HepG2 (cell line): Measurements from ENCODE around the gene NELFB. TPM values are rescaled to one million over a fixed set of nuclear protein-coding genes. Genes with fewer than 3 reads are reported as not detected.

Experiments used
- CENPT ChIP-seq: sonication (generic); formaldehyde crosslinking; IDR thresholded peaks from 2 replicates; pipeline ENCODE4 v1.8.0; 2022; ENCODE audit warnings: low read depth, mild to moderate bottlenecking, moderate library complexity, missing genetic modification reagents
- ESRRA ChIP-seq: sonication (generic); formaldehyde crosslinking; IDR thresholded peaks from 2 replicates; pipeline ENCODE4 v1.5.1; 2020; ENCODE audit warnings: mild to moderate bottlenecking, low read depth, missing genetic modification reagents
- FOXO4 ChIP-seq: sonication (generic); formaldehyde crosslinking; conservative IDR thresholded peaks from 2 replicates; pipeline ENCODE4 v1.8.1; 2023; ENCODE audit warnings: missing genetic modification reagents
- HNRNPL ChIP-seq: fragments of 200-400 bp; formaldehyde crosslinking; IDR thresholded peaks from 2 replicates; pipeline ENCODE4 v1.6.1; 2017; ENCODE audit warnings: mild to moderate bottlenecking, low read depth, low read length
- LCORL ChIP-seq, 2 experiments: fragments of 450-650 bp in 1 of 2; sonication (generic) in 1 of 2; formaldehyde crosslinking in 1 of 2; IDR thresholded peaks; 2 replicates each; pipeline versions ENCODE4 v1.5.0 to v1.6.1; 2017 to 2020; ENCODE audit warnings: antibody characterized with exemption in 1 of 2, missing genetic modification reagents in 1 of 2
- MEIS2 ChIP-seq: sonication (generic); formaldehyde crosslinking; IDR thresholded peaks from 2 replicates; pipeline ENCODE4 v1.9.0; 2021; ENCODE audit warnings: mild to moderate bottlenecking, missing genetic modification reagents
- MIER2 ChIP-seq: IDR thresholded peaks from 2 replicates; pipeline ENCODE4 v1.6.1; 2016; ENCODE audit warnings: missing biosample characterization, missing genetic modification reagents
- PAWR ChIP-seq: sonication (generic); formaldehyde crosslinking; IDR thresholded peaks from 2 replicates; pipeline ENCODE4 v1.4.0; 2020; ENCODE audit warnings: missing genetic modification reagents, mild to moderate bottlenecking, borderline replicate concordance
- PHF8 ChIP-seq: sonication (generic); formaldehyde crosslinking; IDR thresholded peaks from 2 replicates; pipeline ENCODE4 v1.5.0; 2020; ENCODE audit warnings: missing genetic modification reagents
- PRPF4 ChIP-seq: fragments of 200-400 bp; formaldehyde crosslinking; IDR thresholded peaks from 2 replicates; pipeline ENCODE4 v1.6.1; 2016; ENCODE audit warnings: low read length, low read depth; ENCODE audit not compliant: poor library complexity, severe bottlenecking
- SKIL ChIP-seq: sonication (generic); formaldehyde crosslinking; IDR thresholded peaks from 2 replicates; pipeline ENCODE4 v1.8.0; 2022; ENCODE audit warnings: missing genetic modification reagents, mild to moderate bottlenecking, moderate library complexity, borderline replicate concordance
- SNRNP70 ChIP-seq: fragments of 200-400 bp; formaldehyde crosslinking; IDR thresholded peaks from 2 replicates; pipeline ENCODE4 v1.6.1; 2017; ENCODE audit warnings: mild to moderate bottlenecking, low read depth, low read length, moderate library complexity
- ZBTB37 ChIP-seq: sonication (generic); formaldehyde crosslinking; IDR thresholded peaks from 2 replicates; pipeline ENCODE4 v1.4.0; 2020; ENCODE audit warnings: mild to moderate bottlenecking, missing genetic modification reagents
- ZBTB7A ChIP-seq: sonication (generic); formaldehyde crosslinking; IDR thresholded peaks from 2 replicates; pipeline ENCODE4 v1.8.0; 2022; ENCODE audit warnings: mild to moderate bottlenecking, missing genetic modification reagents
- ZFP36L2 ChIP-seq: sonication (generic); formaldehyde crosslinking; IDR thresholded peaks from 2 replicates; pipeline ENCODE4 v1.4.0; 2020; ENCODE audit warnings: missing genetic modification reagents
- ZFP82 ChIP-seq: sonication (generic); formaldehyde crosslinking; IDR thresholded peaks from 2 replicates; pipeline ENCODE4 v1.5.1; 2020; ENCODE audit warnings: mild to moderate bottlenecking, missing genetic modification reagents, borderline replicate concordance
- ZGPAT ChIP-seq: IDR thresholded peaks from 2 replicates; pipeline ENCODE4 v1.6.1; 2016; ENCODE audit warnings: mild to moderate bottlenecking
- ZNF20 ChIP-seq: sonication (generic); formaldehyde crosslinking; IDR thresholded peaks from 2 replicates; pipeline ENCODE4 v1.4.0; 2020; ENCODE audit warnings: mild to moderate bottlenecking, moderate library complexity, missing genetic modification reagents
- ZNF224 ChIP-seq: sonication (generic); formaldehyde crosslinking; IDR thresholded peaks from 2 replicates; pipeline ENCODE4 v1.5.0; 2020; ENCODE audit warnings: mild to moderate bottlenecking, missing genetic modification reagents
- ZNF354B ChIP-seq: sonication (generic); formaldehyde crosslinking; IDR thresholded peaks from 2 replicates; pipeline ENCODE4 v1.8.0; 2022; ENCODE audit warnings: mild to moderate bottlenecking, missing genetic modification reagents
- ZNF572 ChIP-seq: sonication (generic); formaldehyde crosslinking; IDR thresholded peaks from 2 replicates; pipeline ENCODE4 v1.5.1; 2020; ENCODE audit warnings: mild to moderate bottlenecking, missing genetic modification reagents
- ZNF629 ChIP-seq: sonication (generic); formaldehyde crosslinking; conservative IDR thresholded peaks from 2 replicates; pipeline ENCODE4 v1.5.0; 2020; ENCODE audit warnings: missing genetic modification reagents
- ZNF7 ChIP-seq: IDR thresholded peaks from 2 replicates; pipeline ENCODE4 v1.6.1; 2016; ENCODE audit warnings: missing biosample characterization, missing genetic modification reagents
- ZNF75D ChIP-seq: sonication (generic); formaldehyde crosslinking; IDR thresholded peaks from 2 replicates; pipeline ENCODE4 v1.8.1; 2023; ENCODE audit warnings: missing genetic modification reagents, mild to moderate bottlenecking, borderline replicate concordance
- ZNF891 ChIP-seq: sonication (generic); formaldehyde crosslinking; IDR thresholded peaks from 2 replicates; pipeline ENCODE4 v1.5.0; 2020; ENCODE audit warnings: mild to moderate bottlenecking, missing genetic modification reagents
- ZSCAN12 ChIP-seq: sonication (generic); formaldehyde crosslinking; IDR thresholded peaks from 2 replicates; pipeline ENCODE4 v1.9.0; 2021; ENCODE audit warnings: mild to moderate bottlenecking, missing genetic modification reagents
- polyA plus RNA-seq, 8 experiments: library from polyadenylated mRNA; depleted of rRNA in 3 of 8; stranded (reverse) in 7 of 8; unstranded in 1 of 8; fragments of >200 nt; fragmentation: Illumina TruSeq in 4 of 8; extraction: Trizol in 4 of 8; gene quantifications; 2 replicates each; pipeline versions ENCODE4 v1.2.1 to v1.2.3, GENCODE V29; 2011 to 2016; ENCODE audit warnings: low read depth in 4 of 8, missing spikeins in 1 of 8, mixed read lengths in 1 of 8; ENCODE audit not compliant: insufficient read depth in 1 of 8
- total RNA-seq, 5 experiments: library from RNA; depleted of rRNA; stranded (reverse); fragments of >200 nt; fragmentation: Illumina TruSeq; extraction: Trizol; gene quantifications; 2 replicates each; pipeline ENCODE4 v1.2.3, GENCODE V29; 2016; ENCODE audit warnings: low read depth in 1 of 5

Gene NELFB
- total and polyA plus RNA-seq, 2 of the 13 experiments (the other 11 are each of a cell fraction or from before 2014, with no cell fraction given): 26.5 to 45.8 TPM

GRCh38 chr9:137218754-137219271 is 36.3 kb upstream of the NELFB start (continued):
- TF ChIP-seq PAWR (no peak), LCORL (IDR thresholded peaks at IDR 0.05) (no peak), LCORL (CRISPR knock-in tag; IDR thresholded peaks at IDR 0.05) (peak; percentile 57; the same call in 1 of the 2 replicates), ZGPAT (0 out of 2 replicates have a peak, but pooled peaks have one; percentile 33), ESRRA (CRISPR knock-in tag) (no peak), ZBTB7A (CRISPR knock-in tag) (no peak), ZNF75D (CRISPR knock-in tag) (no peak), ZNF20 (CRISPR knock-in tag) (no peak), ZFP36L2 (CRISPR knock-in tag) (no peak), PHF8 (no peak; the same call in 1 of the 2 replicates), FOXO4 (CRISPR knock-in tag) (no peak), ZNF7 (CRISPR knock-in tag) (no peak), ZSCAN12 (no peak), PRPF4 (no peak), MIER2 (CRISPR knock-in tag) (no peak), ZBTB37 (no peak), ZNF572 (CRISPR knock-in tag) (no peak), ZNF891 (CRISPR knock-in tag) (peak; percentile 87), CENPT (CRISPR knock-in tag) (no peak), ZNF224 (CRISPR knock-in tag) (peak; percentile 64; the same call in 1 of the 2 replicates), HNRNPL (peak; percentile 95), SNRNP70 (no peak), ZFP82 (CRISPR knock-in tag) (no peak), SKIL (CRISPR knock-in tag) (peak; percentile 88), ZNF354B (CRISPR knock-in tag) (no peak), ZNF629 (peak; percentile 26; the same call in 1 of the 2 replicates), MEIS2 (peak; percentile 57; the same call in 1 of the 2 replicates)
